Activated CD4-positive, alpha-beta memory T cell treated with anti-CD3 and anti-CD28 coated beads for 36 hours (primary cell): Measurements from ENCODE around the gene TMEM39A. TPM values are rescaled to one million over a fixed set of nuclear protein-coding genes. Genes with fewer than 3 reads are reported as not detected.

ENCODE experiments used
- CTCF ChIA-PET: fragments of 350-600 bp; sonication (Branson Sonifier 250); formaldehyde crosslinking; loops from one replicate; lab custom pipeline; 2021; ENCODE audit warnings: antibody characterized with exemption, inconsistent platforms; lab: Charles Lee
- POLR2A ChIA-PET: fragments of 350-600 bp; sonication (Branson Sonifier 250); formaldehyde crosslinking; loops from one replicate; lab custom pipeline; 2021; ENCODE audit warnings: antibody characterized with exemption; lab: Charles Lee
- DNase-seq: peaks from one replicate; pipeline ENCODE4 v3.0.0-alpha.2; 2020
- H3K27ac Mint-ChIP-seq: one replicate; pipeline ENCODE4 v1.8.0; 2021; ENCODE audit warnings: mixed read lengths
- H3K27me3 Mint-ChIP-seq: one replicate; pipeline ENCODE4 v1.8.0; 2021; ENCODE audit warnings: mixed read lengths
- H3K36me3 Mint-ChIP-seq: one replicate; pipeline ENCODE4 v1.8.0; 2021; ENCODE audit warnings: mixed read lengths
- H3K4me1 Mint-ChIP-seq: one replicate; pipeline ENCODE4 v1.8.0; 2021; ENCODE audit warnings: low read depth, mixed read lengths
- H3K4me3 Mint-ChIP-seq: one replicate; pipeline ENCODE4 v1.8.0; 2021; ENCODE audit warnings: mild to moderate bottlenecking, mixed read lengths
- H3K9me3 Mint-ChIP-seq: one replicate; pipeline ENCODE4 v1.8.0; 2021; ENCODE audit warnings: mixed read lengths
- intact Hi-C: fragments of 100-400 bp; cut with micrococcal nuclease; formaldehyde crosslinking; loops from one replicate; pipeline ENCODE4 v1.15.1; 2023
- total RNA-seq, 2 experiments: library from RNA; stranded (reverse); gene quantifications; one replicate each; pipeline ENCODE4 v1.2.3, GENCODE V29; 2021

TMEM39A gene
- total RNA-seq, 2 experiments from 2014 or later, result 33.9 to 34.3 TPM

- ChIA-PET CTCF (no interaction called here), POLR2A (no interaction called here)
- intact Hi-C loops, result no loop called here
- Mint-ChIP-seq H3K27me3 (no peaks in the 10 kb centered on the region), H3K4me3 (no peak overlapping the region), H3K27ac (no peak overlapping the region), H3K36me3 (peaks cover 16% of the 10 kb centered on the region), H3K9me3 (no peaks in the 10 kb centered on the region), H3K4me1 (no peaks in the 10 kb centered on the region)
- no peak for DNase-seq
Measured at GRCh38 chr3:119413603-119414280, 49.7 kb downstream of the TMEM39A start.

GRCh38 chr3:119409844-119410243 lies 53.6 kb downstream of the TMEM39A start:
- no peak for DNase-seq
- Mint-ChIP-seq H3K27me3 (no peaks in the 10 kb centered on the region), H3K9me3 (no peaks in the 10 kb centered on the region), H3K27ac (no peak overlapping the region), H3K4me3 (no peak overlapping the region), H3K4me1 (no peaks in the 10 kb centered on the region), H3K36me3 (peaks cover 15% of the 10 kb centered on the region)
- ChIA-PET POLR2A (no interaction called here), CTCF (no interaction called here)
- intact Hi-C loops, result no loop called here

GRCh38 chr3:119408243-119408950 lies 55.0 kb downstream of the TMEM39A start:
- Mint-ChIP-seq H3K27ac (no peak overlapping the region), H3K27me3 (no peaks in the 10 kb centered on the region), H3K4me1 (no peaks in the 10 kb centered on the region), H3K9me3 (no peaks in the 10 kb centered on the region), H3K4me3 (no peak overlapping the region), H3K36me3 (peaks cover 14% of the 10 kb centered on the region)
- POLR2A ChIA-PET, result no interaction called here
- intact Hi-C loops, result no loop called here
- CTCF ChIA-PET, result no interaction called here
- no peak for DNase-seq

- H3K4me3 Mint-ChIP-seq, result no peak overlapping the region
- H3K9me3 Mint-ChIP-seq, result no peaks in the 10 kb centered on the region
- peaks cover 11% of the 10 kb centered on the region for H3K4me1 Mint-ChIP-seq
- peaks cover 20% of the 10 kb centered on the region for H3K36me3 Mint-ChIP-seq
- intact Hi-C loops, result no loop called here
- no peaks in the 10 kb centered on the region for H3K27me3 Mint-ChIP-seq
- ChIA-PET POLR2A (no interaction called here), CTCF (no interaction called here)
- no peak for DNase-seq
- no peak overlapping the region for H3K27ac Mint-ChIP-seq
Measured at GRCh38 chr3:119405315-119405714, 58.1 kb downstream of the TMEM39A start.

- intact Hi-C loops, result no loop called here
- ChIA-PET POLR2A (no interaction called here), CTCF (no interaction called here)
- H3K9me3 Mint-ChIP-seq, result no peaks in the 10 kb centered on the region
- H3K36me3 Mint-ChIP-seq, result peaks cover 16% of the 10 kb centered on the region
- DNase-seq, result no peak
- peaks cover 11% of the 10 kb centered on the region for H3K4me1 Mint-ChIP-seq
- H3K27me3 Mint-ChIP-seq, result no peaks in the 10 kb centered on the region
- no peak overlapping the region for H3K4me3 Mint-ChIP-seq
- no peak overlapping the region for H3K27ac Mint-ChIP-seq
Measured at GRCh38 chr3:119403201-119403600, 60.2 kb downstream of the TMEM39A start.

GRCh38 chr3:119402791-119403190 lies 60.6 kb downstream of the TMEM39A start:
- no peaks in the 10 kb centered on the region for H3K9me3 Mint-ChIP-seq
- H3K36me3 Mint-ChIP-seq, result peaks cover 16% of the 10 kb centered on the region
- POLR2A ChIA-PET, result no interaction called here
- no peak overlapping the region for H3K4me3 Mint-ChIP-seq
- intact Hi-C loops, result no loop called here
- no peak for DNase-seq
- CTCF ChIA-PET, result no interaction called here
- H3K27me3 Mint-ChIP-seq, result no peaks in the 10 kb centered on the region
- H3K27ac Mint-ChIP-seq, result no peak overlapping the region
- peaks cover 11% of the 10 kb centered on the region for H3K4me1 Mint-ChIP-seq

GRCh38 chr3:119401503-119402440 lies 61.6 kb downstream of the TMEM39A start:
- DNase-seq, result no peak
- no peaks in the 10 kb centered on the region for H3K27me3 Mint-ChIP-seq
- CTCF ChIA-PET, result no interaction called here
- peaks cover 11% of the 10 kb centered on the region for H3K4me1 Mint-ChIP-seq
- no peak overlapping the region for H3K4me3 Mint-ChIP-seq
- H3K36me3 Mint-ChIP-seq, result peaks cover 13% of the 10 kb centered on the region
- POLR2A ChIA-PET, result no interaction called here
- H3K9me3 Mint-ChIP-seq, result no peaks in the 10 kb centered on the region
- H3K27ac Mint-ChIP-seq, result no peak overlapping the region
- intact Hi-C loops, result no loop called here

- peaks cover 14% of the 10 kb centered on the region for H3K4me1 Mint-ChIP-seq
- H3K27ac Mint-ChIP-seq, result no peak overlapping the region
- no peaks in the 10 kb centered on the region for H3K27me3 Mint-ChIP-seq
- CTCF ChIA-PET, result no interaction called here
- H3K9me3 Mint-ChIP-seq, result no peaks in the 10 kb centered on the region
- no peak overlapping the region for H3K4me3 Mint-ChIP-seq
- no peak for DNase-seq
- H3K36me3 Mint-ChIP-seq, result peaks cover 13% of the 10 kb centered on the region
- POLR2A ChIA-PET, result no interaction called here
- intact Hi-C loops, result no loop called here
Measured at GRCh38 chr3:119401069-119401468, 62.3 kb downstream of the TMEM39A start.

GRCh38 chr3:119400466-119400865 lies 62.9 kb downstream of the TMEM39A start:
- Mint-ChIP-seq H3K4me3 (no peak overlapping the region), H3K27me3 (no peaks in the 10 kb centered on the region), H3K4me1 (peaks cover 20% of the 10 kb centered on the region), H3K9me3 (no peaks in the 10 kb centered on the region), H3K36me3 (peaks cover 14% of the 10 kb centered on the region), H3K27ac (no peak overlapping the region)
- no peak for DNase-seq
- POLR2A ChIA-PET, result no interaction called here
- CTCF ChIA-PET, result no interaction called here
- intact Hi-C loops, result no loop called here

- no peak for DNase-seq
- intact Hi-C loops, result loop anchor here (1.0 kb wide), 1 partner anchor 74 kb away; no protein-coding TSS in a partner anchor
- POLR2A ChIA-PET, result no interaction called here
- Mint-ChIP-seq H3K27me3 (no peaks in the 10 kb centered on the region), H3K4me3 (no peak overlapping the region), H3K4me1 (peaks cover 28% of the 10 kb centered on the region), H3K9me3 (no peaks in the 10 kb centered on the region), H3K36me3 (peaks cover 19% of the 10 kb centered on the region), H3K27ac (no peak overlapping the region)
- CTCF ChIA-PET, result interaction anchor here (0.6 kb wide), 1 partner anchor 22 kb away, joined by 3 read pairs; no protein-coding TSS in a partner anchor
Measured at GRCh38 chr3:119396870-119397269, 66.5 kb downstream of the TMEM39A start.

- no peak overlapping the region for H3K27ac Mint-ChIP-seq
- DNase-seq, result peak; percentile 42
- H3K9me3 Mint-ChIP-seq, result no peaks in the 10 kb centered on the region
- H3K27me3 Mint-ChIP-seq, result no peaks in the 10 kb centered on the region
- CTCF ChIA-PET, result no interaction called here
- no peak overlapping the region for H3K4me3 Mint-ChIP-seq
- intact Hi-C loops, result loop anchor here (1.0 kb wide), 1 partner anchor 73 kb away; no protein-coding TSS in a partner anchor
- H3K4me1 Mint-ChIP-seq, result peaks cover 22% of the 10 kb centered on the region
- peaks cover 21% of the 10 kb centered on the region for H3K36me3 Mint-ChIP-seq
- POLR2A ChIA-PET, result interaction anchor here (0.9 kb wide), 1 partner anchor 102 kb away, joined by 3 read pairs; the partner anchor contains the start of gene TIMMDC1
Measured at GRCh38 chr3:119395923-119396358, 67.5 kb downstream of the TMEM39A start.

GRCh38 chr3:119388577-119388976 lies 74.8 kb downstream of the TMEM39A start:
- H3K27me3 Mint-ChIP-seq, result no peaks in the 10 kb centered on the region
- ChIA-PET POLR2A (no interaction called here), CTCF (interaction anchor here (1.3 to 1.4 kb wide), 2 partner anchors 114 to 116 kb away, joined by 3 to 4 read pairs; no protein-coding TSS in a partner anchor)
- no peak for DNase-seq
- no peak overlapping the region for H3K4me3 Mint-ChIP-seq
- H3K9me3 Mint-ChIP-seq, result no peaks in the 10 kb centered on the region
- peaks cover 24% of the 10 kb centered on the region for H3K36me3 Mint-ChIP-seq
- no peak overlapping the region for H3K27ac Mint-ChIP-seq
- H3K4me1 Mint-ChIP-seq, result no peaks in the 10 kb centered on the region
- intact Hi-C loops, result no loop called here
